ENCODE measurements around the gene VWA3B.
"Not testable (repeated sequence)": the region's sequence is repeated elsewhere in the genome, so short reads cannot be mapped to it uniquely, and the experiment has no call there.

The VWA3B gene

GRCh38 chr2:98142106-98142791 lies 55.3 kb downstream of the VWA3B start:
- in situ Hi-C loops (cut with HindIII; ENCODE audit: low pct_ligation_motif_present, low sequenced_read_pairs) = no loop called here
- Histone ChIP-seq H3K4me3 (ENCODE audit: low read depth, low read length) (no peak overlapping the region), H3K27ac (no peak overlapping the region), H3K27me3 (replicated peaks) (no peaks in the 10 kb centered on the region), H3K36me3 (replicated peaks) (no peaks in the 10 kb centered on the region)
- TF ChIP-seq, protein P1, sequence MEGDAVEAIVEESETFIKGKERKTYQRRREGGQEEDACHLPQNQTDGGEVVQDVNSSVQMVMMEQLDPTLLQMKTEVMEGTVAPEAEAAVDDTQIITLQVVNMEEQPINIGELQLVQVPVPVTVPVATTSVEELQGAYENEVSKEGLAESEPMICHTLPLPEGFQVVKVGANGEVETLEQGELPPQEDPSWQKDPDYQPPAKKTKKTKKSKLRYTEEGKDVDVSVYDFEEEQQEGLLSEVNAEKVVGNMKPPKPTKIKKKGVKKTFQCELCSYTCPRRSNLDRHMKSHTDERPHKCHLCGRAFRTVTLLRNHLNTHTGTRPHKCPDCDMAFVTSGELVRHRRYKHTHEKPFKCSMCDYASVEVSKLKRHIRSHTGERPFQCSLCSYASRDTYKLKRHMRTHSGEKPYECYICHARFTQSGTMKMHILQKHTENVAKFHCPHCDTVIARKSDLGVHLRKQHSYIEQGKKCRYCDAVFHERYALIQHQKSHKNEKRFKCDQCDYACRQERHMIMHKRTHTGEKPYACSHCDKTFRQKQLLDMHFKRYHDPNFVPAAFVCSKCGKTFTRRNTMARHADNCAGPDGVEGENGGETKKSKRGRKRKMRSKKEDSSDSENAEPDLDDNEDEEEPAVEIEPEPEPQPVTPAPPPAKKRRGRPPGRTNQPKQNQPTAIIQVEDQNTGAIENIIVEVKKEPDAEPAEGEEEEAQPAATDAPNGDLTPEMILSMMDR (IDR thresholded peaks at IDR 0.05; ENCODE audit: low read depth, low read length, missing control alignments) = no peak
- DNase-seq = no peak

DNA sequence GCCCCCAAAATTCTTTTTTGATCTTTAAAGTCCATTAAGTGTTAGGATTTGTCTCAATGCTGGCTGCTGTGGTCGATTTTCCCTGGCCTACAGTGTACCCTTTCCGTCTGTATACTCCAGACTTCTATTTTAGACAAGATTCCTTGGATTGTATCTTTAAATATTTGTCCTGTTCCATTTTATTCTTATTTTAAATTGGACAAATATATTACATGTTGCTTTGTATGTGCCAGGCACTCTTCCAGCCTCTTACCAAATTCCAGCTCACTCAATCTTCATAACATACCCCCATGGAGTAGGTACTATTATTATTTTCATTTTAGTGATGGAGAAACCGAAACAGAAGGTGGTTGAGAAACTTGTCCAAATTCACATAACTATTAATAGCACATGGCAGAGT lies 58.1 kb downstream of the VWA3B start:
- H3K27me3 ChIP-seq (replicated peaks) = no peaks in the 10 kb centered on the region
- no peaks in the 10 kb centered on the region for H3K36me3 ChIP-seq (replicated peaks)
- H3K27ac ChIP-seq = no peak overlapping the region
- in situ Hi-C loops (cut with HindIII; ENCODE audit: low pct_ligation_motif_present, low sequenced_read_pairs) = no loop called here
- no peak for DNase-seq
- TF ChIP-seq, protein P1 (IDR thresholded peaks at IDR 0.05; ENCODE audit: low read depth, low read length, missing control alignments) = no peak
- no peak overlapping the region for H3K4me3 ChIP-seq (ENCODE audit: low read depth, low read length)

- H3K36me3 ChIP-seq (replicated peaks); DNase-seq; H3K4me3 ChIP-seq (ENCODE audit: low read depth, low read length); in situ Hi-C loops (cut with HindIII; ENCODE audit: low pct_ligation_motif_present, low sequenced_read_pairs); H3K27me3 ChIP-seq (replicated peaks); H3K27ac ChIP-seq: not testable (repeated sequence)
Measured at GRCh38 chr2:98147900-98148299, 60.9 kb downstream of the VWA3B start.

GRCh38 chr2:98148595-98149332 lies 61.8 kb downstream of the VWA3B start:
- Histone ChIP-seq H3K27ac (peak overlapping the region; percentile 51), H3K36me3 (replicated peaks) (no peaks in the 10 kb centered on the region), H3K4me3 (ENCODE audit: low read depth, low read length) (peak overlapping the region; percentile 27), H3K27me3 (replicated peaks) (no peaks in the 10 kb centered on the region)
- DNase-seq = no peak
- TF ChIP-seq, protein P1 (IDR thresholded peaks at IDR 0.05; ENCODE audit: low read depth, low read length, missing control alignments) = no peak
- in situ Hi-C loops (cut with HindIII; ENCODE audit: low pct_ligation_motif_present, low sequenced_read_pairs) = no loop called here

DNA sequence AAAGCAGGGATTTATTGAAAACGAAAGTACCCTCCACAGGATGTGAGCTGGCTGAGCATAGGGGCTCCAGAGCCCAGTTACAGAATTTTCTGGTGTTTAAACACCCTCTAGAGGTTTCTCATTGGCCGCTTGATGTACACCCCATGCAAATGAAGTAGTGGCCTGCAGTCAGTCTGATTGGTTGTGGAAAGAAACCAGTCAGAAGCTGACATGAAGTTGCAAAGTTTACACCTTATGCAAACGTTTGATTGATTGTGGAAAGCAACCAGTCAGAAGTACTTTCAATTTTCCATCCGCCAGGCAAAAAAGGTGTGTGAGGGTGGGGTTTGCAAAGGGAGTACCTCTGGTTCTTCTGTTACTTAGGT lies 62.3 kb downstream of the VWA3B start:
- H3K4me3 ChIP-seq (ENCODE audit: low read depth, low read length) = peak overlapping the region; percentile 27
- H3K36me3 ChIP-seq (replicated peaks) = no peaks in the 10 kb centered on the region
- TF ChIP-seq, protein P1 (IDR thresholded peaks at IDR 0.05; ENCODE audit: low read depth, low read length, missing control alignments) = no peak
- peak overlapping the region; percentile 51 for H3K27ac ChIP-seq
- DNase-seq = peak; percentile 87
- no peaks in the 10 kb centered on the region for H3K27me3 ChIP-seq (replicated peaks)
- in situ Hi-C loops (cut with HindIII; ENCODE audit: low pct_ligation_motif_present, low sequenced_read_pairs) = no loop called here

DNA sequence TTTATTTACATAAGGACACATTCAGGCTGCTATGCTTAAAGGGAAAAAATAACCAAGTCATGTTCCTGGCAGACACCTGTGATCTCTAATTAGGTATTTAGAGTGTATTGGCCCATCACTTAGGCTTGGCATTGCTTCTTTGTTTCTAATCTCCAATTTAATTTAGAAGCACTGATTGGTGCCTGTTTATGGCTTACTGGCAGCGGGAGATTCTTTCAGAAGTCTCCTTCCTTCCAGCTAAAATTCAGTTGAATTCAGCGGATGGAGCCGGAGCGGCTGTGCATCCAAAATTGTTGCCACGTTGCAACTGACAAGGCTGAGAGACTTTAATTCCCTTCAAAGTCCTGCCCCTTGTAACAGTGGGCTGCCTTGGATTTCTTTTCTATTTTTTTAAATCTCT lies 66.5 kb downstream of the VWA3B start:
- in situ Hi-C loops (cut with HindIII; ENCODE audit: low pct_ligation_motif_present, low sequenced_read_pairs) = no loop called here
- Histone ChIP-seq H3K27ac (no peak overlapping the region), H3K27me3 (replicated peaks) (no peaks in the 10 kb centered on the region), H3K36me3 (replicated peaks) (no peaks in the 10 kb centered on the region), H3K4me3 (ENCODE audit: low read depth, low read length) (no peak overlapping the region)
- DNase-seq = no peak
- TF ChIP-seq, protein P1 (IDR thresholded peaks at IDR 0.05; ENCODE audit: low read depth, low read length, missing control alignments) = no peak

Data from brain microvascular endothelial cell (primary cell).